RPMI8226 (cell line): ENCODE measurements around the gene GPATCH8.
A peak's percentile ranks its signal among the peaks of the same experiment; 100 is the strongest.

Experiments used
- DNase-seq: peaks from one replicate; pipeline ENCODE4 v3.0.0-alpha.2; 2015

The GPATCH8 gene

DNA sequence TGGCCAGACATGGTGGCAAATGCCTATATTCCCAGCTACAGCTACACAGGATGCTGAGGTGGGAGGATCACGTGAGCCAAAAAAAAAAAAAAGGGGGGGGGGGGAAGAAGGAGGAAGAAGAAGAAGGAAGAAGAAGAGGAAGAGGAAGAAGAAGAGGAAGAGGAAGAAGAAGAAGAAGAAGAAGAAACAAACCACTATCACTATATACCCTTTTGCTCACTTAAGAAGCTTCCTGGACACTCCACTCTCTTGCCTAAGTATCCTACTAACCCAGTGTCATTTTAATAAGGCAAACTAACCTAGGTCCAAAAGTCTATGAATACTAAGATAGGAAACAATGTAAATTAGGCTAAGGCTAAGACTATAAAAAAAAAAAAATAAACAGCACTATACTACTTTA is 54.8 kb downstream of the GPATCH8 start:
- DNase-seq: no peak

DNA sequence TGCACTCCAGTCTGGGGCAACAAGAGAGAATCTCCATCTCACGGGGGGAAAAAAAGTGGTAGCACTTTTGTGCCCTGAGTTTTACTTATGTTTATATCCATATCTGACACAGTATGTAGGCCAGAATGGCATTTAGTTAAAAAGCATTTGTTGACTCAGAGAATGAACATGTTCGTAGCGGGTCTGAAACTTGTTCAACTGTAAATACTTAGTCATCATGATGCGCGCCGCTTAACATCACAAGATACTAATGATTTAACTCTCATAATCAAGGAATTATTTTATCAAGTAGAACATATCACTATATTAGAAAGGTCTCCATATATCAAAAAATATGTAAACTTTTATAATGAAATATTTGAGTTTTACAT is 58.5 kb downstream of the GPATCH8 start:
- no peak for DNase-seq

DNA sequence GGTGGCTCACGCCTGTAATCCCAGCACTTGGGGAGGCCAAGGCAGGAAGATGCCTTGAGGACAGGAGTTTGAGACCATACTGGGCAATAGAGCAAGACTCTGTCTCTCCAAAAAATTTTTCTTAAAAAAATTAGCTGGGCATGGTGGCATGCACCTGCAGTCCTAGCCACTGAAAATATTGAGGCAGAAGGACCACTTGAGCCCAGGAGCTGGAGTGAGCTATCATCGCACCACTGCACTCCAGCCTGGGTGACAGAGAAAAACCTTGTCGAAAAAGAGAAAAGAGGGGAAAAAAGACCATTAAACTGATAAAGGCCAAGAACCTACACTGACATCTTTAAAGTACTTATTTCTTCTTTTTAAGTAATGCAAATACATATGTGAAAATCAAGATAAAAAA is 60.4 kb downstream of the GPATCH8 start:
- DNase-seq: no peak

DNA sequence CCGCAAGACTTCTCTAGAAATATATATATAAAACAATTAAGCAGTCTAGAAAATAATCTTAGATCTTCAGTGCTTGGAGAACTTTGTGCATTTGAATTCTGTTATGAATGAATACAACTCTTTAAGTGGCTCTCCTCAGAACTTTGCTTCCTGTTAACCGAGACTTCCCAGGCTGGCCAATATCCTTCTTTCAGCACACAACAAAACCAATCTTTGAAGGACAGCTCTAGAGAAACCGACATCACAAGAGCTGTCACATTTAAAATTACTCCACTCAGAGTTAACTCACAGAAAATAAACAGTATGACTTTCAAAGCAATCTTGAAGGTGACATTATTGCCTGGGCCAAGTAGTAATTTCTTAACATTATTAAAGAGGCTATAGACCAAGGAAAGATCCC is 64.0 kb downstream of the GPATCH8 start:
- DNase-seq: no peak

DNA sequence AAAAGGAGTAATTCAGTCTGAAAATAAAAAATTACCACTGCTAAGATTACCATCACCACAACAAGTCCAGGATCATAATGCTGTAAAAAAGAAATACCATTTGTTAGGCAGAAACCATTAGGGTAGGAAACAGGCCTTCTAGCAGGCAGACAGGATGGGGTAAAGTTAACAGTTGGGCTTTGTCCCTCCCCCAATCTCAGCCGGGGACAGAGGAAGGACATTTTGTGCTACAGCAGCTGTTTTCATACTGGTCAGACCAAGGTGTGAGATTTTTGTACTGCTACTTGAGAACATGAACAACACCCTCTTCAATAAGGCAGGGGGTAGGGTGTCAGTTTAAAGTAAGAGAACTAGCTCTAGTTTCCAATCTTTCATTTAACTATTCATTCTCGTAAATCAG is 64.6 kb downstream of the GPATCH8 start:
- DNase-seq: peak; percentile 17

DNA sequence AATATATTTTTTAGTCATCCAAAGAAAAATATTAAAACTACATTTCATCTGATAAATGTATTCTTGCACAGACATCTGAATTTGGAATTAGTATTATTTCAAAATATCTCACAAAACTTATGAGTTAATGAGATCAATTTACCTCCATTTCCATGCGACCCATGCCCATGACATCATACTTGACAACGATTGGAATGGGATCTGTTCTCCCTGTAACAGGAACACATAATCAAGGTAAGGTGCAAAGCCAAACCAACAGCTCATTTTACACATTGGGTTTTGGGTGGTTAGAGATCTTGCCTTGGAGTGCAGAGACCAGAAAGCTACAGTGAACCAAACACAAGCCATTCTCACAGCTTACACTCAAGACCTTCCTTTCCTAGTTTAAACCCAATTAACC is 66.9 kb downstream of the GPATCH8 start:
- no peak for DNase-seq

DNA sequence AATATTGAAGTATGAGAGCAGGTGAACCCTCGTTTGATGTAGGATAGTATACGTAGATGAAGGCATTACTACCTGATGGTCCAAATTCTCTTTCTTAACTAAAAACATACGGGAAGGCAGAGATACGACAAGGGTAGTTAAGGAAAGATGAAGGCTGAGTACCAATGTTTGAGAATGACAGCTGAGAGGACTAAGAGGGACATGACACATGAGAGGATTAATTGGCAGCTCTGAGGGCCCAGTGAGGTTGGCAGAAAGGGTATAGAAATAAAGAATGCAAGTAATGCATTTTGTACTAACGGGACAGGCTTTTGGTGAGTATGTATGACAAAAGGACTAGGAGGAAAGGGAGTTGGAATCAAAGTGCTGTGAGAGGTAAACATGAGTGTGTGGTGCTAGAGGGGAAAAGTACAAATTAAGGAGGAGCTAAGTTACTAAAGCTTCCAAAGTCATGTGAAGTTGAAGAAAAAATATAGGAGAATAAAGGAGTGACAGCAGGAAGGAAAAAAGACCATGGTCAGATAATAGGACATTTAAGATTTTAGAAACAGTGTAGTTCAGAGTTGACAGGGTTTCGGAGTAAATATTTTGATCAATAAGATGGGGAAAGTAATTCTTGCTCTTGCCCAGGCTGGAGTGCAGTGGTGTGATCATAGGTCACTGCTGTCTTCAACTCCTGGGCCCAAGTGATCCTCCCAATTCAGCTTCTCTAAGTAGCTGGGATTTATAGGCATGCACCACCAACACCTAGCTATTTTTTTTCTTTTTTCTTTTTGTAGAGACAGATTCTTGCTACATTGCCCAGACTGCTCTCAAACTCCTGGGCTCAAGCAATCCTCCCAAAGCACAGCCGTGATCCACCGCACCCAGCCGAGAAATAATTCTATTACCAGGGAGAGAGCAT is 70.7 kb downstream of the GPATCH8 start:
- no peak for DNase-seq

DNA sequence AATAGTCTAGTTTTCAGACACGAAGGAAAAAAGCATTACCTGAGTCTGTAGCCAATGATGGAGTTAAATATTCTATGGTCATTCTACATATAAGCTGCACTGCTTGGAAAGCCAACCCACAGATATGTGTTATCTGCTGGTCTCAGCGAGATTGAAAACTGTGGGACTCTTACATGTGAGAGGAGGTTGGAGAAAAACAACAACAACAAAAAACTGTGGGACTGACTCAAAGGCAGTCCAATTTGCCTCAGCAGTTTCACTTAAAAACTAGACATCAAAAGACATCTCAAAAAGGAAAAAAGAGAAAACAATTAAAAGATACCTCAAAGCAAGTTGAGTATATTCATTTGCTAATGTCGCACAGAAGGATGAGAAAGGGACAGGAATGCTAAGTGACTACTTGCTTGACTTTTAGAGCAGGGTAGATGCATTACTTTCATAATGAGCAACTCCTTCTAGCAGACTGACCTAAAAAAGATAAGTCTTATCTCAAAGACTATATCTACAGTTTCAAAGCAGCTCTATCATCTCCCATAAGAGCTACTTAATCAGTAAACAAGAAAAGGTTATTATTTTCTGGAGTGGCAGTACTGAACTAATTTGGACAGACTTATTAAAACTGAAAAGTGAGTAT is 78.3 kb downstream of the GPATCH8 start:
- DNase-seq: no peak

DNA sequence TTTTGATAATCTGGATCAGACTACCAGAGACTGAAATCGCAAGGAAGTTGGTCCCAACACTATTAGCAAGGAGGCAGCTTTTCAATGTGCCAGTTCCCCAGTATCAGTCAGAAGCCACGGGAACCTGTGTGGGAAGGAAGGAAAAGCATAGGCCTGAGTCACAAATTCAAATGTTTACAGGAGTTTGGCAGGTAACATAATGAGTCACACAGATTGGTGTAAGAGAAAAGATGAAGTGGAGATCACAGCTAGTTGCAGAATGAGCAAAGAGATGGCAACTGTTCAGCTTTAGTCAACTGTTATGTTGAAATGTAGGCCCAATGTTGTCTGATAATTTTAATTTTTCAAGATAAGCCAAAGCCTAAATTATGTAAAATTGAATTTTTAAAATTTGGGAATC is 85.7 kb downstream of the GPATCH8 start:
- no peak for DNase-seq

DNA sequence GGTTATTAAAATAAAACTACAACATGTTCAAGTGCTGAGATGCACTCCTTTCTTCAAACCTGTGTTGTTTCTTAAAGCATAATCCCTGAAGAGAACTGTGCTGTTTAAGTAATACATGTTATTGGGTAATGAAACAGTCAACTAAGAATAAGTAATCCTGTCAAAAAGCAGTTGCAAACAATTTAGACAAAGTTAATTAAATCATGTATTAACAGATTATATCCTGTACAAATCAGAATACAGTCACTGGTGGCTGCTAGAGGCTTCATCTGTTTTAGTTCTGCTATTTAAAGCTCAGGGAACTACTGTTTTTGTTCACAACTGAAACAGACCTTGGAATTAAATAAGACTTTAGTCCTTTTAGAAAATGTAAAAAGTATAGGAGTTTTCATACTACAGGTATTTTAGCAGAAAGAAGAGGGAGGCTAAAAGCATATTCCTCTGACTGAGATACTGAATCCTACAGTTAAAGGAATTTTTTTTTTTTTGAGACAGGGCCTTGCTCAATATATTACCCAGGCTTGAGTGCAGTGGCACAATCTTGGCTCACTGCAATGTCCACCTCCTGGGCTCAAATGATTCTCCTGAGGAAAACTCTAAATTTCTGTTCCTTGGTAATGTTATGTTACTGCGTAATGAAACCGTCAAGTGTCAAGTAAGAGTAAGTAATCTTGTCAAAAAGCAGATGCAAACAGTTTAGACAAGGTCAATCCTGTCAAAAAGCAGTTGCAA is 86.5 kb downstream of the GPATCH8 start:
- DNase-seq: no peak

DNA sequence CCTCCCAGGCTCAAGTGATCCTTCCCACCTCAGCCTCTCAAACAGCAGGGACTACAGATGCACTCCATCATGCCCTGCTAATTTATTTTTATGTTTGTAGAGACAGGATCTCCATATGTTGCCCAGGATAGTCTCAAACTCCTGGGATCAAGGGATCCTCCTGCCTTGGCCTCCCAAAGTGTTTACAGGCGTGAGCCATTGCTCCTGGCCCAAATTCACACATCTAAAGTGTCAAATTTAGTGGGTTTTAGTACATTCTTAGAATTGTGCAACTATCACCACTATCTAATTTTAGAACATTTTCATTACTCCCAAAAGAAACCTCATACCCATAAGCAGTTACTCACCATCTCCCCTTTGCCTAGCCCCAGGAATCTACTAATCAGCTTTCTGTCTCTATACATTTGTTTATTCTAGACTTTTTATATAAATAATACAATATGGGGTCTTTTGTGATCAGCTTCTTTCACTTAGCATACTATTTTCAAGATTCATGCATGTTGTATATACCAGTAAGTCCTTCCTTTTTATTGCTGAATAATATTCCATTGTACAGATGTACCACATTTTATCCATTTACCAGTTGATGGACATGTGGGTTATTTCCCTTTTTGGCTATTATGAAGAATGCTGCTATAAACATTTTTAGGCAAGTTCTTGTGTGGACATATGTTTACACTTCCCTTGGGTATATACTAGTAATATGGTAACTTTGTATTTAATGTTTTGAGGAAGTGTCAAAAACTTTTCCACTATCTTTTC is 88.6 kb downstream of the GPATCH8 start:
- DNase-seq: no peak

DNA sequence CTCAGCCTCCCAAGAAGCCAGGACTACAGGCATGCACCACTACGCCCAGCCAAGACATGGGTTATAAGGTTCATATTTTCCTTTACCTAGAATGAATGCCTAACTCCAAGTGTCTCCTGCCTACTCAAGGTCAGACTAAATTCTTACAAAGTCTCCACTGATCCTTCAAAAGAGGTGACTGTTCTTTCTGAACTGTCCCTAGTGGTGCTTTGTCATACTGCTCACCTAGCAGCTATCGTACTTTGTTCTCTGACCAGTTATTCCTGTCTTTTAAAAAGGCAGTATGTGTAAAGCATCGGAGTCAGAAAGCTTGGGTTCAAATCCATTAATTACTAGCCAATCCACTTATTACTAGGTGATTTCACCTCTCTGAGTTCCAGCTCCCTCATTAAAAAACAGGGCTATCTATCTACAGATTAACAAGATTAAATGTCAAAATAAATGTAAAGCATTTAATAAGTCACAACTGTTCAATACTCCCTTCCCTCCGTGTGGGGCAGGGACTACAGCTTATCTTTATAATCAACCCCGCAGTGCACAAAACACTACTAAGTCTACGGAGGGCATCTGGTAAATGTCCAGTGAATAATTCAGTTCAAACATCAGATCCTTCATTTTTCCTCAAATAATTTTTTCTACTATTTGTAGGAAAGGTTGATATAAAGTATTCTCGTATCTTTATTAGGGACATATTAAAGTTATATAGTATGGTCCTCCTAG is 93.7 kb downstream of the GPATCH8 start:
- DNase-seq: no peak

DNA sequence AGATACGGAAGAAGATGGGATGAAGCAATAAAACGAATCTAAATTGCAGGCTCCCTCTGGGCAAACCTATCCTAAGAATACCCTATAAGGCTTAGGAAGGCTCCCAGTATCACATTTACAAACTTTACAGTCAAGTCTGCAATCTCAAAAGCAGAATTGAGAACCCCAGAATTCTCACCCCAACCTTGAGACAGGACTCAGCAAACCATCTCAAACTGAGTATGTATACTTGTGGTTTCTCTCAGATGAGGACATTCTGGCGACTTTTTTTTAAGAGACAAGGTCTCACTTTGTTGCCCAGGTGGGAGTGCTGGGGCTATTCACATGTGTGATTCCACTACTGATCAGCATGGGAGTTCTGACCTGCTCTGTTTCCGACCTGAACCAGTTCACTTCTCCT is 94.4 kb downstream of the GPATCH8 start:
- DNase-seq: no peak

DNA sequence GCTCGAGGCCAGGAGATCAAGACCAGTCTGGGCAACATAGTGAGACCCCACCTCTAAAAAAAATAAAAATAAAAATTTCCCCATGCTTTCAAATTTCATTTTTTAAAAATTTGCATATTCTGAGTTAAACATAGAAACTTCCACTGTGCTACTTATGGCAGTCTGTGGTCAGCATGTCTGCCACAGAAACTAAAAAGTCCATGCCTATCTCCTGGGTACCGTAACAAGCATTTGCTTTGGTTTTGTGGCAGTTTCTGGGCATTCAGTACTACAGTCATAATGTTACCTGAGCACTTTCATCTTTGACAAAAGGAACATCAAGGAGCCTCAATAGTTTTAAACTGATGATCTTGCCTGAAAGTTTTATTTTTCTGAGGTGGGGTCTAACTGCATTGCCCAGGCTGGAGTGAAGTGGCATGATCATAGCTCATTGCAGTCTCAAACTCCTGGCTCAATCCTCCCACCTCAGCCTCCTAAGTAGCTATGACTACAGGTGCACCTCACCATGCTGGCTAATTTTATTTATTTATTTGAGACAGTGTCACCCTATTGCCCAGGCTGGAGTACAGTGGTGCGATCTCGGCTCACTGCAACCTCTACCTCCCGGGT is 100.5 kb downstream of the GPATCH8 start:
- no peak for DNase-seq

DNA sequence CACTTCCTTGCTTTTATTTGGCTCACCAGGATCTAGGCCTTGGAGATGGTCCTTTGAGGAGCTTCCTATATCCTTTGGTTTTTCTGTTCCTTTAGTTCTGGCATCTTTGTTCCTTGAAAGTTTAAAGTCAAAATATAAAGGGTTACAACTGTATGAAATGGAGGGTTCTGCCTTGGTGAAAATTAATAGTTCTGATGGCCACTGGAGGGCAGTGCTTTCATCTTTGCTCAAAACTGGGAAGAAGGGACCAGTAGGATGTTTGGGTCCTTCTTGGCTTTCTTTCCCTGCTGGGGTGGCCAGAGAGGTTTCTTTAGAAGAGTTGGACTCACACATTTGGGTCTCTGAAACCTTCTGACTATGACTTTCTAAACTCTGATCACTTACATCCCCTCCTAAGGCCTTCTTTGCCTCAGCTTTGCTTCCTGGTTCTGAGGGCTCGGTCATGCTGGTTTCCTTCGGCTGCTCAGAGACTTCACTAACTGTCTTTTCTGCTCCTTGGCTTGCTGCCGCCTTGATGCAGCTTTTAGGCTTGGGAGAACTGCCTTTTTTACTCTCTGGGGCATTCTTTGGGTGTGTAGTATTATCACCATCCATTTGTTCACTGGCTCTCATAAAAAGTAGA is 102.9 kb downstream of the GPATCH8 start:
- no peak for DNase-seq

DNA sequence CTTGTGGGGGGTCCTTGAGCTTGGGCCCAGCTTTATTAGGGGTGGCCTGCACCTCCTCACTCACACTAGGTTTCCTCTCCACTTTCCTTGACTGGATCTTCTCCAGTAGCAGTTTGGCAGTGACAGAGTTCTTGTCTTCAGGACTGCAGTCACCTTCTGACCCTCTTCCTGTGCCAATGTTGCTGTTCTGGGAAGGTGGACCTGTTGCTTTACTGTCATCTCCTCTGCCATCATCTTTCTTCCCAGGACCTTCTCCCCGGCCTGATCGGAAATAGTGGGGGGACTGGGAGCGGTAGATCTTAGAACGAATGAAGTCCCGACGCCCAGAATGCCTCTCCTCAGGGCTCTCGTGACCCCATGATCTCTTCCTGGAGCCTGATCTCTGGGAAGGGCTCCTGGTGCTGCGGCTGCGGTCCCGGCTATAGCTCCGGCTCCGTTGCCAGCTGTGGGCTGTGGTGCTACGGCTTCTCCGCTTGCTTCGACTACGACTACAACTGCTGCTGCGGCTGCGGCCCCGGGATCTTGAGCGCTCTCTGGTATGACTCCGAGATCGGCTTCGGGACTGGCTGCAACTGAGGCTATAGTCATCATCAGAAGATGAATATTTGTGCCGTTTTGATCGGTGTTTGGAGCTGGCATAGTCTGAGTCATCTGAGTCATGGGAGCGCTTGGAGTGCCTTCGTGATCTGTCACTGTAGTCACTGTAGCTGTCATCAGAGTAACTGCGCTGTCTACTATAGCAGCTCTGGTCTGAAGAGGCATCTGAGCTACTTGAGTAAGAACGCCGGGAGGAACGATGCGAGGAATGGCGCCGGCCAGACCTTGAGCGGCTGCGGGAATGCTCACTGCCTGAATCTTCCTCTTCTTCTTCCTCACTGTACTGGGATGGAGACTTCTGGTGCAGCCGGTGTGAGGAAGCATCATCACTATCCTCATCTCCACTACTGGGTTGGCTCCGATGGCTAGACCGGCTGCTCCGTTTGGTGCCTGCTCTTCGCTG is 104.2 kb downstream of the GPATCH8 start:
- no peak for DNase-seq

DNA sequence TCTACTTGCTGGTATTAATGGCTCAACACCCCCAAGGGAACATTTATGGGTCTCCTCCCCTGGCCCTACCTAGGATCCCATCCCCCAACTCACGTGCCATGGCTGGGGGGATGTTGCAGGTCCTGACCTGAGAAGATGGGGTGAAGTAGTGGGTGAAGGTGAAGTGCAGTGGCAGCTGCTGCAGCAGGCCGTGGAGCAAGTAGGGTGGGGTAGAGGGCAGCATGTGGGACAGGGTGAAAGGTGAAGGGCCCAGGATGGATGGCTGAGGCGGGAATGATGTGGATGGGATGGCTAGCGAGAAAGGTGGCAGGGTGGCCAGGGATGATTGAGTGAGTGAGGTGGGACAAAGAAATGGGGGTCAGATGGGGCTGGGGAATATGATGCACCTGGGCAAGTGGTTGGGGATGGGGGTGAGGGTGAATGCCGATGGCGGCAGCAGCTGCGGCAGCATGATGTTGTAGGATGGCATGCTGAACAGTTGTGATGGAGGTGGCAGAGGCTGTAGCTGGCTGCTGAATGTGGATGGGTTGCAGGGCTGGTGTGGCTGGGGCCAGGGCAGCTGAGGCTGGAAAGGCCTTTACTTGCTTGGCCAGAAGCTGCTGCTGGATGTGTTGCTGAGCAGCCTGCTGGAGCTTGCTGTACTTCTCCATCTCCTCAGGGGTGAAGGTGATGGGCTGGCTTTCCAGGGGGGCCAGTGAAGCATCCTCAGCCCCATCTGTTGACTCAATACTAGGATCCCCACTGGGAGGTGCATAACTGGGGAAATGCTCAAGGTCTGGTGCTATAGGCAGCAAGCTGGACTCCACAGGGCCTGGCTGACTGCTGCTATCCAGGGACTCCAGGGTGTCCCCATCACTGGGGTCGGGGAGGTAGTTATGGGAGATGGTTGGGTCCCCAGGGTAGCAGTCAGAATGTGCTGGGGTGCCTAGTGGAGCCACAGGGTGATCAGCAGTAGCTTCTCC is 105.4 kb downstream of the GPATCH8 start:
- DNase-seq: no peak

DNA sequence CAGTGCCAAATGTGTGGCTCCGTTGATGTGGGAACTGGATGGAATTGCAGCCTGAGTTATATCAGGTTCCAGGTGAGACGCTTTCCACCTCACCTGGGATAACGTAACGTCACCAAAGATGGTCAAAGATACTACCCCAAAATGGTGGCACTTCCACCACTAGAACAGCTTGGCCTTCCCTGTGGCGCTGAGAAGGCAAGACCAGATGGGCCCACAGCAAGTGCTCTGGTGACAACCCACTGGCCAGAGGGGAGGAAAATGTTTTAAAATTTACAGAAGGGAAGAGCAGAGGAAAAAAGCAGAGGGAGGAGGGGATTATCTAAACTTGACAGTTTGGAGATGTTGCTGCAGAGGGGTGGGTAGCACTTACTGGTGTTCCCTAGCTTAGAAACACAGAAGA is 106.3 kb downstream of the GPATCH8 start:
- DNase-seq: no peak

DNA sequence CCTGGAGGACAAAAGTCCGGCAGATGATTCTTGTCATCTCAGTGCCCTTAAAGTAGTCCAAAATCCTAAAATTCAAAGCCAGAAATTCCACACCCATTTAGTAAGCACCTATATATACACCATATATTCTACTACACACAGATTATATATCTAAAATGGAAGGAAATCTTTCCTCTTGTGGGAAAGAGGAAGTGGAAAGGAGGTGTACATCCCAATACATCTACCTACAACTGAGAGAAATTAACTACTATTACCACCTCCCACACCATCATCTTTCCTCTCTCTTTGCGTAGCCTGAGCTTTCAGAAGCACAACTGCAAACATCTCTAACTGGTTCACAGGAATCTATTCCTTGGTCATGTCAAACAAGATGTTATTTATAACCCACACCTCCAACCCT is 108.4 kb downstream of the GPATCH8 start:
- no peak for DNase-seq
